ENCODE measurements around the gene GOLGA2.

GRCh38 chr9:128249558-128249907, 26.3 kb downstream of the GOLGA2 start:
- TF ChIP-seq CTCF (conservative IDR thresholded peaks at IDR 0.05; ENCODE audit: low read depth, low read length) (no peak), RFX5 (IDR thresholded peaks at IDR 0.05; ENCODE audit: low read depth, low read length) (no peak), POLR2A (IDR thresholded peaks at IDR 0.05; ENCODE audit: low read depth, low read length) (no peak), ELK1 (IDR thresholded peaks at IDR 0.05; ENCODE audit: borderline replicate concordance, low read depth, low read length) (no peak), RCOR1 (IDR thresholded peaks at IDR 0.05; ENCODE audit: insufficient replicate concordance, low read length) (no peak), SMC3 (IDR thresholded peaks at IDR 0.05; ENCODE audit: low read depth, low read length) (no peak), USF2 (IDR thresholded peaks at IDR 0.05; ENCODE audit: low read depth, low read length) (no peak), RAD21 (IDR thresholded peaks at IDR 0.05; ENCODE audit: low read length) (no peak), CEBPB (IDR thresholded peaks at IDR 0.05; ENCODE audit: low read depth, low read length) (no peak), MAFK (IDR thresholded peaks at IDR 0.05; ENCODE audit: low read depth, low read length) (no peak), MAZ (IDR thresholded peaks at IDR 0.05; ENCODE audit: borderline replicate concordance, low read depth, low read length) (no peak), BHLHE40 (IDR thresholded peaks at IDR 0.05; ENCODE audit: low read depth, low read length) (no peak), MXI1 (IDR thresholded peaks at IDR 0.05; ENCODE audit: borderline replicate concordance, low read depth, low read length) (no peak)
